HG02852 (cell line): ENCODE results near the gene FAM20C.

Experiments
- ATAC-seq: cut with Tn5 transposase; IDR thresholded peaks from one replicate; pipeline ENCODE4 v1.9.1; 2021; ENCODE audit warnings: mild to moderate bottlenecking, moderate library complexity; ENCODE audit not compliant: unreplicated experiment

Gene FAM20C

DNA sequence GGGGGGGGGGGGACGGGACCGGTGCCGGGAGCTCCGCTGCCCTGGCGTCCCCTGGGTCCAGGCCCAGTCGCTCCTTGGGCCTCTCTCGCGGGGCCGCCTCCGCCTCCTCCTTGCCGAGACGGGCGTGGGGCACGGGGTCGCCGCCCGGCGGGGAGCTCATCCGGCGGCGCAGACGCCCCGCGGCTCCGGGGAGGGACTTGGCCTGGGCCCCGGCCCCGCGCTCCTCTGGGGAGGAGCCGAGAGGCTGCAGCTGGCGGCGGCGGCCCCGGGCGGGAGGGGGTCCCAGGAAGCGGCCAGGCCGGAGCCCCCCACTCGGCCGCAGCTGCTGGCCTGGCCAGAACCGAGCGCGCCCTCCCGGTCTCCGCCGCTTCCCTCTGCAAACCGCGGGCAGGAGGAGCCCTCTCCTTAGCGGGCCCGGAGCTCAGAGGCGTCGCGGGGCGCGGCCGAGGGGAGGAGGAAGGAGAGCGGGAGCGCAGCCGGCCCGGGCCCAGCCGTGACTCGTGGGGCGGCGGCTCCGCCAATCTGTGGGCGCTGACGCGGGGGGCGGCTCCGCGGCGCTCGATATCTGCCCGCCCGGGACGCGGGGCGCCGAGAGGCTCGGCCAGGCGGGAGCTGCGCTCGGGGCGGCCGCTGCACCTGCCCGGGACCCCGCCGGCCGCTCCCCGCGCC, at the start of gene FAM20C:
TSS of gene FAM20C (plus strand) at position 591 of the 669 bp plus-strand sequence. CDS start 629 bp downstream, outside the sequence.
- ATAC-seq = no peak

DNA sequence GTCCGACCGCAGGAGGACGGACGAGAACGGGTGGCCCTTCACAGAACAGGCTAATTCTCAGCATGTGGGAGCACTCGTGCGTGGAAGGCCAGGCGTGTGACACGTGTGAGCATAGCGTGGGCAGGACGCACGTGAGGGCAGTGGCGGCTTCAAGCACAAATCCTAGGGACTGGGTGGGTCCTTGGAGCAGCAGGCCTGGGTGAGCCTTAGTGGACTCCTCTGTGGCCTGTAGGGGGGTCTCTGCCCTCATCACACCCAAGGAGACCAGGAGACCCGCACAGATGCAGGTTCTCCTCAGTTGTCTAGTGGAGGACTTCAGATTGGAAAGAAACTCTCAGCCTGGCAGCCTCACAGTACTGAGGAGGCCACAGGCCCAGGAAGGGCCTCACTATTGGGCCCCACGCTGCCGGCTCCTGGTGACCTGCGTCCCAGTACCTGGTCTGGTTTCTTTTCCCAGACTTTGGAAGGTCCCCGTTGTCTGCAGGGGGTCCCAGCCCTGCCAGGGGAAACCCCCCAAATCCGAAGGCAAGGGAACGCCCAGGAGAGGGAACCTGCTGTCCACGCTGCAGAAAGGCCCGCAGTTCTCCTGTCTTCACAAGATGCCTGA, 49.1 kb upstream of the FAM20C start:
- ATAC-seq = no peak

DNA sequence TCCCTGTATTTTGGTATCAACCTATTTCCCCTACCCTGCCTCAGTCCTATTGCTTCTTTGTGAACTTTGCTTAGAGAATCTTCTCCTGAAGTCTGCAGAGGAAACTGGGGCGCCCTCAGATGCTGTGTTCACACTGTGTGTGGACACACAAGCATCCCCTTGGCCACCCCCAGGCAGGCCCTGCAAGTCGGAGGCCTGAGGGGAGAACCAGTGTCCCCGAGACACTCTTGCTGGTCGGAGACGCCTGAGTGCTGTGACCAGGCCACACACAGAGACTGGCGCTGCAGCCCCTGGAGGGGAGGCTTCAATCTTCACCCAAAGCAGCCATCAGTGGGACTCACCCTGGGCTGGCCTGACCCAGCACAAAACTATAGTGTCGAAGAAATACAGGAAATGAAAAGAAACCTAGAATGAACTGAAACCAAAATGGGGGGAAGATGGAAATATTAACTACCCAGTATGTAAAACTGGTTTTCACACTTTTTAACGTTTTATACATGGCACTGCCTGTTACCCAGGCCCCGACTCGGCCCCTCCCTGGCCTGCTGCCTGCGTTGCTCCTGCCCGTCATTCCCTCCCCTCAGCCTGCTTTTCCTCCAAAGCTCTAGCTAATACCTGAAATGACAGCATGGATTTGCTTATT, 48.4 kb upstream of the FAM20C start:
- no peak for ATAC-seq

DNA sequence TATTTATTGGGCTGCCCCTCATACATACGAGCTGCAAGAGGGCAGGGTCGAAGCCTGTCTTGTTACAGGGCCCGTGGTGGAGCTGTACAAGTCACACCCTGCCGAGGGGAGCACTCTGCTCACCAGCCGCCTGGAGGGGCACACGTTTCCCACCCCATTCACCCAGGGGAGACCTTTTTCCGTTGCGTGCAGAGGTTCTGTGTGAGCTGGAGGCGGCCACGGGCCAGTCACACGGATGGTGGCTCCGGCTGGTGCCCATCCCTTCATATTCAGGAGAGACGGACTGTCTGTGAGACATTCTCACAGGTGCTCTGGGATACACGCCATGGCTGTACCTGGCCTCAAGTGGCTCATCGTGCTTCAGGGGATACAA, 47.9 kb upstream of the FAM20C start:
- no peak for ATAC-seq

DNA sequence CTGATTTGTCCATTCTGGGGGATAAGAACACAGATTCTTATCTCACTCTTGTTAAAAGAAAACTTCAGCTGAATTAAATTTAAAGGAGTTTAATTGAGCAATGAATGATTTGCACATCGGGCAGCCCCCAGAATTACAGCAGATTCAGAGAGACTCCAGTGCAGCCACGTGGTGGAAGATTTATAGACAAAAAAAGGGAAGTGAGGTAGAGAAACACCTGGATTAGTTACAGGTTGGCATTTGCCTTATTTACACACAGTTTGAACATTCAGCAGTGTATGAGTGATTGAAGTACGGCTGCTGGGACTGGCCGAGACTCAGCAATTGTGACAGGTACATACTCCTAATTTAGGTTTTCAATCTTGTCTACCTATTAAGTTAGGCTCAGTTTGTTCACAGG, 46.5 kb upstream of the FAM20C start:
- ATAC-seq = no peak

DNA sequence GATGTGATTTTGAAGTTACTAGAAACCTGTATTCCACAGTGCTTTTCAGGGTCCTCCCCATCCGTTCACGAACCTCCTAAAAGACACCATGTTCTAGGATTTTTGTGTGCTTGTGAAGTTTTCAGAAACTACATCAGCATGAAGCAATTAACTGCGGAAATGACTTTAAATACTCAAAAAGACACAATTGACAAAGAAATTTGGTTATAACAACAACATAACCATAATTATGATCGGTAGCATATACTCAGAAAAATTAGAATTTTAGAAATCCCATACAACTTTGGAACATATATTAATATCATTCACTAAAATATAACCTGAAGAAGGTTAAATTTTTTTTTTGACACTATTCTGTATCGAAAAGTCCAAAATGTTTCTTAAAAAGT, 43.8 kb upstream of the FAM20C start:
- no peak for ATAC-seq

DNA sequence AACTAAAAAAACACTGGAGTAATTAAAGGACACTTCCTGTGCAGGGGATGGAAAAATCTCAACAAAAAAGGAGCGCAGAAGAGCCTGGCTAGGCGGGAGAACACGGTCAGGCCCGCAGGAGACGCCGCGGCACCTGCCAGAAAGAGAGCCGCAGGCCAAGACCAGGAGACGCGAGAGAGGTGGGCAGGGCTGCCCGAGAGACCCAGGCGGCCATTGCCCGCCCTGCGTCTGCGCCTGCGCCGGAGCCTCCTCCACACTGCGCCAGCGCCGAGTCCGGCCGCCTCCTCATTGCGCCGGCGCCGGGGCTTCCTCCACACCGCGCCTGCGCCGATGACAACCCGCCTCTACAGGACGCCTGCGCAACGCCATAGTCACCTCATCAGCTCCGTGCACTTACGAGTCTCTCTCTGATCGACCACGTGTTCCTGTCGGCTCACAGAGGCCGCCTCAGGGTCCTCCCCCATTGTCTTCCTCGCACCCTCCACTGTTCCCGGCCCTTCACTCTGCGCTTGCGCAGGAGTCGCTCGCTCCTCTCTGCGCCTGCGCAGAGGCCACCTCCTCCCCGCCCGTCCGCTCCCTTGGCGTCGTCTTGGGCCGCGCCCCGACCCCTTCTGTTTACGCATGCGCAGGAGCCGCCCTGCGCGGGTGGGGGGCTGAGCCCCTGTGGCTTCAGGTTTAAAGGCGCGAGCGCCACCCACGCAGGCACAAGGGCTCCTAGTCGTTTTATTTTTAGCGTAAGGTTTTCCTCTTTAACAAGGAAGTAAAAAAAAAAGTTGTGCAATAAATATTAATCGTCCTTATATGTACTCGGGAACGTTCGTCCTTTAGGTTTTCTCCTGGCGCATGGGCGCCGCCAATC, 43.2 kb upstream of the FAM20C start:
- peak; percentile 96 for ATAC-seq

DNA sequence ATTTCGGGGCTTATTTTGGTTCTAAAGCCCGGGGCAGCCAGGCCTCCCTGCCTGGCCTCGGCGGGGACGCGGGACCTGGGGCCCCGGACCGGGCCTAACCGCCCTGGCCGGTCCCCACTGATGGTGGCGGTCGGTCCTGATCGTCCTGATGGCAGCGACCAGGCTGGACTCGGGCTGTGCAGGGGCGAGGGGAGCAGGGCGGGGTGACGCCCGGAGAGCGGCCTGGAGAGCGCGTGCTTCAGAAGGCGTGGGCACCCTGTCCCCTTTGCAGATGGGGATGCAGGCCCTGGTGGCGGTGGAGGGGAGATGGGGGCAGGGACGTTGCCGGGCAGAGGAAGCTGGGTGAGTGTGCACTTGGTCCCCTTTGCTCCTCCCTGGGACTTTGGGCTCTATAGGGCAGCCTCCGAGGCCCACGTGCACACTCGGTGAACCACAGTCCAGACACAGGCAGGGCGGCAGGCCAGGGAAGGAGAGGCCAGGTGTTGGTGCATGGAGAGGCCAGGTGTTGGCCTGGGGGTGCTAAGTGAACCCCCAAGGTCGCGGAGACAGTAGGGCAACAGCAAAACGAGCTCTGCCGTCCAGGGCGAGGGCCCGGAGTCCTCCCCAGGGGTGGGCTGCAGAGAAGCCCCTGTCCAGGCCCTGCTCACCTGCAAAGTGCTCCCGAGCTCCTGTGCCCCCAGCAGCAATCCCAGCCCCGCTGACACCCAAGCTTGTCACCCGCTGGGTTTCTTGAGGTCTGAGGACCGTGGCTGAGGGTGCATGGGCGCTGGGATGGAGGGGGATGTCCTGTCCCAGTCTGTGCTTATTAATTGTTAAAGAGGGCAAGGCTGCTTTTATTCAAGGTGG, 42.4 kb upstream of the FAM20C start:
- peak; percentile 6 for ATAC-seq

DNA sequence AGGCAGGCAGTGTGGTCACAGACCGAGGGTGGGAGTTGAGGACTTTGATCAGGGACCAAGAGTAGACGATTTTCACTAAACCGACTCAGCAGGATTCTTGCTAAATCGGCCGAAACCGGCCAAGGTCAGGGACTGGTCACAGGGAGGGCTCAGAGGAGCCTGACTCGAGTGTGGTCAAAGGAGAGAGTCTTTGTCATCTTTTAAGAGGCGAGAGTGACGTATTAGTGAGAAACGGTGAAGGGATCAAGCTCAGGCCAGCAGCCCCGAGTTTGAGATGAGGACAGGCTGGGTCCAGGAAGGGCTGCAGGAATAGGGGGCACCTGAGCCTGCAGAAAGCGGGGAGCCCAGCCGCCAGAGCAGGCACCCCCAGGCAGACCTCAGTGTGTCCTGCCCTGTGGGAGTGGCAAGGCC, 41.6 kb upstream of the FAM20C start:
- no peak for ATAC-seq

DNA sequence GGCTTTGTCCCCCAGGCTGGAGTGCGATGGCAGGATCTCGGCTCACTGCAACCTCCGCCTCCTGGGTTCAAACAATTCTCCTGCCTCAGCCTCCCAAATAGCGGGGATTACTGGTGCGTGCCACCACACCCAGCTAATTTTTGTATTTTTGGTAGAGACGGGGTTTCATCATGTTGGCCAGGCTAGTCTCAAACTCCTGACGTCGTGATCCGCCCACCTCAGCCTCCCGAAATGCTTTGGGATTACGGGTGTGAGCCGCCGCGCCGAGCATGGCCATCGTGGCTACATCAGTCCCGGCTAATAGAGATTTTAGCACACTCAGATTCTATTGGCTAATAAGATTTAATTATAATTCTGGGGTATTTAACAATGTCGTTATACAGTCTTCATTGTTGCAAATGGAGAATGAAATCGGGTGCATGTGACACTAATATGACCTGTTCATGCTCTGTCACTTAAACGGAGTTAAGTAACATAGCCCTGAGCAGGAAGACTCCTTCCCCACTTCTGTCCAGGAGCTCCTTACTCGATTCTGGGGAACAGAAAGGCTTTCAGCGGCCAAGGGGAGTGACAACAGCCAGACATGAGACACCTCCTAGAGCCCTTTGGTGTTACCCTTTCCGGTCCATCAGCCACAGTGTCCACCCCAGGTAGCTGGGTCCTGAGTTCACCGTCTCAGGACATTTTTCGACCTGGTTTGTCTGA, 40.9 kb upstream of the FAM20C start:
- ATAC-seq = no peak

DNA sequence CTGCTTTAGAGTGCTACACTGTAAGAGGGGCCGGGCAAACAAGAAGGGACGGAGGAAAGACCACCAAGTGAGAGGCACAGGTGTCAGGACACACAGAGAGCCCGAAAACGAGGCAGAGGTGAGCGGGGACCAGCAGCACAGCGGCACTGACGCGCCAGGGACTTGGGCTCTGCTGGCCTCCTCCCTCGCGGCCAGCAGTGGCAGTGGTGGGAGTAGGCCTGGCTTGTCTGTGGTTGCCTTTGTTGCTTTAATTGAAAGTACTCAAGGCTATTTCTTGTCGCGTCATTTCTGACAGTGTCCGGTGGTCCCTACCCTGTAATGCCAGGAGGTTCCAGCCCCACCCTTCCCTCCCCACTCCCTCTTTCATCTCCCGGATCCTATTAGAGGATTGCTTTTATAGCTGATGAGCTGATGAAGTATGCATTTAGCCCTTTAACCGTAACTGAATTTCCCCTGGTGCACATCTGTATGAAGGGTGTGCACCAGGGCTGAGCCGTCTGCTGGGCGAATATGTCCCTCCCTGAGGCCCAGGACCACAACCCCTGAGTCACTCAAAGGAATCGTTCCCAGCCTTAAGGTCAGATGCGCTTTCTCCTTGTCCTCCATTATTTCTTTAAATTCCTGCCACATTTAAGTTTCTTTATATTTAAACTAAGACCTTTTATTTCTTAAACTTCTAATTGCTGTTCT, 39.5 kb upstream of the FAM20C start:
- ATAC-seq = no peak

DNA sequence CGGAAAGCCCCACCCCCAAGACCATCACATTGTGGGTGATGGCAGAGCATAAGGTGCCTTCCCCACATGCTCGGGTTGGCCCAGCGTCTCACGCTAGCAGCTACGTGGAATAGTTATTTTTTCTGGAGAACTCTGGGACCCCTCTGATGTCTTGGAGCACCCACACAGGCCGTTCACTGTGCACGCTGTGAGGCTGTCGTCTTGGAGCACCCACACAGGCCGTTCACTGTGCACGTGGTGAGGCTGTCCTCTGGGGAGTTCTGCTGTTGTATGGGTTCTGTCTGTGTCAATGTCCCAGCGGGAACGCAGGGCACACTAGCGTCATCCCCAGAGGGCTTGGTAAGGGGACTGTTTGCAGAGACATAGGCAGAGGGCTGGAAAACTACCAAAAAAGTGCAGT, 38.8 kb upstream of the FAM20C start:
- ATAC-seq = no peak

DNA sequence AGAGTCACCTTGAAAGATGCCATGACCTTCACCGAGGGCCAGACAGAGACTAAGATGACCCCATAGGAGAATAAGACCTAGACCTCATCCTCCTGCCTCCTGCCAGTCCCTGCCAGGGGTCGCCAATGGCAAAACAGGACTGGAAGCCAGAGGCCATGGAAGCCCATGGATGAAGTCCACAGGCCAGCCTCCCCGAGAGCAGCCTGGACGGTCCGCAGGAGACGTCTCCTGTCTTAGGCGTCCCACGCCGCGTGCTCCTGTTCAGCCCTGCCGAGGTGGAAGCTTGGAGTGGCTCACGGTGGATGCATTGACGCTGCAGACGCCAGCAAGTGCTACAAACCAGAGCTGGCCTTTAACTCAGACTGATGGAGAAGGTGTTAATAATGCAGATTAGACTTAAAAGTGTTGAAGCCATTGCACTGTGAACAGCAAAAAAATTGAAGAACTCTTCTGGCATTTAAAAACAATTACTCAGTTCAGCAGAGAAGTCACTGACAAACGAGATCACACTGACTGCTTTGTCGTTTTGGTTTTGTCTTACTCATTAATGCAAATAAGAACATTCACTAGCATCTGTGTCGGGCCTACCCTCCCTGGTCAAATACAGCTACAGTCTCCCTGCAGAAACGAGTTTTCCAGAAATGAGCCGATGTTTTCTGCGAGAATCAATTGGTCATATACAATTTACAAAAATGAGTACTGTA, 38.1 kb upstream of the FAM20C start:
- ATAC-seq = no peak

DNA sequence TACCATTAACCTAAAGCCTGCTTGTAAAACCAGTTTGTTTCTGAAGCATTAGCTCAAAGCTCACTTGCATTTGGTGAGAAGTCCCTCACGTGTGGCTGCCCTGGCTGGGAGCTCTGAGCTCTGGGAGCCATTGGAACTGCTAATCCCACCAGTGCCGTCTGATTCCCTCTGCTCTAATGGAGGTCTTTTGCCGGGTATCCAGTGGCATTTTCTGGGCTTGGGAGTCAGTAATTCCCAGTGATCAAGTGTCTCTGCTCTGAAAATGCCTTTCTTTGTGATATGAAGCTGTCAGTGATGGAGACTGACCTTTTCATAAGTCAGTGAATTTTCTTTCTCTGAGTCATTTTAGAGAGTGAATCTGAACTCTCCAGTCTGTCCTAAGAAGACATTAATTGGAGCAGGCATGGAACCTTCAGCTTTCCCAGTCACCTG, 36.9 kb upstream of the FAM20C start:
- no peak for ATAC-seq

DNA sequence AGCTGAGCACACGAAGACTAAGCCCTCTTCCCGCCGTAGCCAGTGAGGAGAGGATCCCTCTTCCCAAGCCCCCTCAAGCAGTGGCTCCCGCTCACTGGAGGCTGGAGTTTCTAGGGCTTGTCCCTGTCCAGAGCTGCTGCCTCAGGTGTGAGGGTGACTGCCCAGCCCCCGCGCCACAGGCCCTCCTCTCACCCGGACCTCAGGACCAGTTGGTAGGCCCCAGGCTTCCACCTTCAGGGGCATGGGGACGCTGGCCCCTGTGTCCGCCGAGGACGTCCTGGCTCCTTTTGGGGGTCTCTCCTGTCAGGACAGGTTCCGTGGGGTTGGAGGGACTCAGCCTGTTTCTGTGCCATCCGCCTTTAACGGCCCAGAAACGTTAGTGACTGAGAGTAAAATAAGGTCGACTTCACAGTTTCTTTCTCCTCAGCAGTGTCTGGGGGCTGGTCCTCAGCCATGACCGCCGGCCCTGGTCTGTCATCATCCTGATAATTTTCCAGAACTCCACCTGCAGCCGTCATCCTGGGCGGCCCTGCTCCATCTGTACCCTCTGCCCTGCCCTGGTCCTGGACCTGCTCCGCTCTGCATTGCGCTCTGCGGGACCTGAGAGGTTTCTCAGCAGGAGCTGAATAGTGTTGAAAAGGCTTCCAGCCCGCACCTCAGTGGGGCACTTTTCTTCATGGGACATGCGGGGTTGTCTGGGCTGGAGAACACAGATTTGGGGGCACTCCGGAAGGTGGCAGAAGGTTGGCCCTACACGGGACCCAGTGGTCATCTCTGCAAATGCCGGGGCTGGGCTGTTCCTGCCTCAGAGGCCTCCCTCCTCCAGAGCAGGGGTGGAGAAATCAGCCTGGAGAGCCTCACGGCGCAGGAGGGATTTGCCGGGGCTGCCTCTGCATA, 36.0 kb upstream of the FAM20C start:
- no peak for ATAC-seq

DNA sequence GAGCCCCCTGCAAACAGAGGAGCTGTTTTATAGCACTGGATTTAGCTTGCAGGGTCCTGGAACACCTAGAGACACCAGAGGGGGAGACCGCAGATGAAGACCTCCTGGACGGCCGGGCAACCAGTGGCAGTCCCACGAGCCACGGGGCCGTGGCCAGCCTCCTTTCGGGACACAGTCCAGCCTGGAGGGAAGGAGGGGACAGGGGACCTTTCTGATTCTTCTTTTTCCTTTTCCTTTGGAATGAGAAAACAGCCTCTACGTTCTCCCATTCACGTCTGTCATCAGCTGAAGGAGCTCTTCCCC, 35.4 kb upstream of the FAM20C start:
- ATAC-seq = no peak

DNA sequence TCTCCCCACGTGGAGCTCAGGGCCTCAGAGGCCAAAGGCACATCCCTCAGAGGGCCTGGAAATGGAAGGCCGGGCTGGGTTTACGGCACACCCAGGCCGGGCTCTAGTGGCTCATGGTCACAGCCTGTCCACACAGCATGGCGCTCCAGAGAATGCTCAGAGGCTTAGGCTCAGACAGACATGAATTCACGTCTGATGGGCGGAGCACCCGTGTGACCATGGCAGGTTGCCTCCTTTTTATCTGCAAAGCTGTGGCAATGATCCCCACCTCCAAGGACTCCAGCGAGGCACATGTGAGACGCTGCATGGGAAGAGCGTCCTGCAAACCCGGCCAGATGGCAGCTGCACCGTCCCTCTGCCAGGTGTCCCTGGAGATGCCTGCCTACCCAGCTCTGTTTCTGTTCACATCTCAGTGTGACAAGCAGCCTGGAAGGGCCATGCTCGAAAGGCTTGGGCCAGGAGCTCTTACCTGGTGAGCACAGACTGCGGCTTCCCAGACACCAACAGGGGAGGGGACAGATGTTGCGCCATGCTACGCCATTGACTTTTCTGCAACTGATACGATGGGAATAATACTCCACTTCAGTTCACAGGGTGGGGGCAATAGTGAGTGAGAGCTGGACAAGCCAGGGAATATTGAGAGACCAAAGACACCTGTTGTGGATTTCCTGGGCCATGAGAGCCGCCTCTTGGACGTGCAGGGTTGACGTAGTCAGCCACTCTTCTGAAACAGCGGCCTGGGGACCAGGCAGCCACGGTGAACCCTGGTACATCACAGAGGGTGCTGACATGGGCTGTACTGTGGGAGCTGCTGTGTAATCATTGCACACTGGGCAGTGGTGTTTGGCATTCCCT, 34.4 kb upstream of the FAM20C start:
- no peak for ATAC-seq
